ENCODE results near the gene A3GALT2. TPM values are rescaled to one million over a fixed set of nuclear protein-coding genes. Genes with fewer than 3 reads are reported as not detected.

The A3GALT2 gene
- total and polyA plus RNA-seq, 2 donors: not detected

DNA sequence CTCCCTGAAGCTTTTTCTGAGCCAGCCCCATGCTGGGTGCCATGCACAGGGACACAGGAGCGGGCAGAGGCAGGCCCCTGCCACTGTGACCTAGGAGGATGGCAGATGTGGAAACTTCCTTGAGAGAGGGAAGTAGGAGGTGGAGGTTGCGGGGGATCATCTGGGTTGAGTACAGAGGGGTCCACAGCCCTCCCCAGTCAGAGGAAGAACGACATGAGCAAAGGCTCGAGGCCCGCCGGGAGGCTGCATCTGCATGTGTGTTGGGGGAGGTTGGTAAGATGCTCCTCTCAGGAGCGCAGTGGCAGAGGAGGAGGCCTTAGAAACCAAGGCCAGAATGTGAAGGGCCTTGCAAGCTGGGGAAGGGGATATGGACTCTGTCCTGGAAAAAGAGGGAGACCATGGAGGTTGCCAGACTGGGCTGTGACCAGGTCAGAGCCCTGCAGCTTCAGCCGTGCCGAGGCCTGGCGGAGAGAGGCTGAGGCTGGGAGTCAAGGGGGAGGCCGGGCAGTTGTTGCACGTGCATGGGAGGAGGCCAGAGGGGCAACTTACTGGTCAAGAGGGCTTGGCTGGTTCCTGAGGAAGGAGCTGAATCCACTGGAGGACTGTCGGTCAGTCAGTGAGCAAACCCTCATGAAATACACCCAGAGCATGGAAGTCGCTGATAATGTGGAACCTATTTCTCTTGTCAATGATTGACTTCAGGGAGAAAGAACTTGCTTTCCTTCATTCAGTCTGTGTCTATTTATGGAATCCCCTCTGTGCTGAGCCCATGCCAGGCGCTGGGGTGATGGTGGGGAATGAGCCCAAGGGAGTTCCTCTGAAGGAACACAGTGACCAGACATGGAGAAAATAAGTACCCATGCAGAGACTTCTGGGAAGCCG lies 31.7 kb downstream of the A3GALT2 start:
- no peak overlapping the region for H3K27ac ChIP-seq (ENCODE audit: low read depth in 1 of 2, low read length in 1 of 2)
- no peak overlapping the region for H3K4me3 ChIP-seq (ENCODE audit: low read length in 2 of 2)
- H3K9me3 ChIP-seq (ENCODE audit: control insufficient read depth in 2 of 2, insufficient read depth in 1 of 2, low read length in 1 of 2): peaks cover 0 to 1% of the 10 kb centered on the region in 2 donors
- H3K4me1 ChIP-seq (ENCODE audit: control insufficient read depth in 2 of 2, insufficient read depth in 2 of 2, low read length in 2 of 2): no peaks in the 10 kb centered on the region
- WGBS: 98% methylated on average over 16 of the region's 16 CpGs
- DNase-seq (ENCODE audit: low read depth in 6 of 9, low spot score in 9 of 9): no peak
- peaks cover 27 to 31% of the 10 kb centered on the region in 2 donors for H3K36me3 ChIP-seq (ENCODE audit: control insufficient read depth in 2 of 2, insufficient read depth in 2 of 2, low read length in 1 of 2)
- H3K27me3 ChIP-seq (ENCODE audit: control insufficient read depth in 2 of 2, insufficient read depth in 1 of 2, low read length in 1 of 2): no peaks in the 10 kb centered on the region

GRCh38 chr1:33287317-33287716 lies 33.6 kb downstream of the A3GALT2 start:
- H3K27me3 ChIP-seq (ENCODE audit: control insufficient read depth in 2 of 2, insufficient read depth in 1 of 2, low read length in 1 of 2): no peaks in the 10 kb centered on the region
- no peak overlapping the region for H3K27ac ChIP-seq (ENCODE audit: low read depth in 1 of 2, low read length in 1 of 2)
- H3K9me3 ChIP-seq (ENCODE audit: control insufficient read depth in 2 of 2, insufficient read depth in 1 of 2, low read length in 1 of 2): peaks cover 0 to 1% of the 10 kb centered on the region in 2 donors
- no peaks in the 10 kb centered on the region for H3K4me1 ChIP-seq (ENCODE audit: control insufficient read depth in 2 of 2, insufficient read depth in 2 of 2, low read length in 2 of 2)
- 97% methylated on average over 2 of the region's 2 CpGs for WGBS
- DNase-seq (ENCODE audit: low read depth in 6 of 9, low spot score in 9 of 9): no peak
- peaks cover 22 to 27% of the 10 kb centered on the region in 2 donors for H3K36me3 ChIP-seq (ENCODE audit: control insufficient read depth in 2 of 2, insufficient read depth in 2 of 2, low read length in 1 of 2)
- no peak overlapping the region for H3K4me3 ChIP-seq (ENCODE audit: low read length in 2 of 2)

DNA sequence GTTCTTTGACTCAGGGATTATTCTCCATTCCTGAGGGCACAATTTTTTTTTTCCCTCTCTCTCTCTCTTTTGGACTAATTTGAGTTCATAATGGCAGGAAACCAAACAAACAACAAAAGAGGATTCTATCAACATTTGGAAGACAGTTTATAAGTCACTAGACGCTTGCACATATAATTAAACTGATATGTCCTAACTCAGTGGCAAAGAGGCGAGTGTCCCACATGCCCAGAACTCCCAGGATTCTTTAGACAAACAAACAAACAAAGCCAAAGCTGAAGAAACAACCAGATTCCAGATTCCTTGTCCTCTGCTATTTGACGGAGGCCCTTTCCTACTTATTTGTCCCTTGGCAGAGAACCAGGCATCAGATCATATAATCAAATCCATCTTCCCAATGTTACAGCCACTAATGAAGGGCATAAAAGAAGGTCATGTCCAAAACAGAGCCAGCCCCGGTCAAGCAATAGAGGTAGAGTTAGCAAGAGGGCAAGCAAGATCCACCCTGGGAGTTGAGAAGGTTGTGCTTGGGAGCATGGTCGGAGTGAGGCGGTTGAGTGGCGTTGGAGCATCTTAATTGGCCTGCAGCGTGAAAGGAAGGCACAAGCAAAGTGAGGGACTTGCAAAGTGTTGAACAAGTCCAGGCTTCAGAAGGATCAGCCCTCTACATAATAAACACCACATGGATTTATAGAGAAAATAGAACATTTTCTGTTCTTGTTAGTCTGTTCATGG lies 34.3 kb downstream of the A3GALT2 start:
- 95% methylated on average over 8 of the region's 8 CpGs for WGBS
- Histone ChIP-seq H3K4me1 (ENCODE audit: control insufficient read depth in 2 of 2, insufficient read depth in 2 of 2, low read length in 2 of 2) (no peaks in the 10 kb centered on the region), H3K4me3 (ENCODE audit: low read length in 2 of 2) (no peak overlapping the region), H3K9me3 (ENCODE audit: control insufficient read depth in 2 of 2, insufficient read depth in 1 of 2, low read length in 1 of 2) (peaks cover 0 to 1% of the 10 kb centered on the region in 2 donors), H3K36me3 (ENCODE audit: control insufficient read depth in 2 of 2, insufficient read depth in 2 of 2, low read length in 1 of 2) (peaks cover 27 to 33% of the 10 kb centered on the region in 2 donors), H3K27ac (ENCODE audit: low read depth in 1 of 2, low read length in 1 of 2) (no peak overlapping the region), H3K27me3 (ENCODE audit: control insufficient read depth in 2 of 2, insufficient read depth in 1 of 2, low read length in 1 of 2) (no peaks in the 10 kb centered on the region)
- no peak for DNase-seq (ENCODE audit: low read depth in 6 of 9, low spot score in 9 of 9)

DNA sequence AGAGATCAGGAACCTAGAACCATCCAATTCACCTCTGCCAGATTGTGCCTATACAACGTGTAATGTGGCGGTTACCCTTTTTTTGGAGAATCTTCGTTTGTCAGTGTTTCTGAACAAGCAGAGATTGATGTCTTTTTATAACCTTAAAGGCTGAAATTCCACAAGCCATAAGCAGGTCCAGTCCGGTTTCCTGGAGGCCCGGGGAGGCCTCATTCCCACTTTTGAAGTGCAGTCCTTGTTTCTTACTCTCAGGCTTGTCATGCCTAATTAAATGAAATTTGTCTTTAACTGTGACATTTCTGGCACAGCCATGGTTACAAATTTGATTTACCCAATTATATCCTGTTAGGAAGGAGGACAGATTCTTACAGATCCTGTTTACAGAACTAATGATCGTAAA lies 36.8 kb downstream of the A3GALT2 start:
- no peaks in the 10 kb centered on the region for H3K9me3 ChIP-seq (ENCODE audit: control insufficient read depth in 2 of 2, insufficient read depth in 1 of 2, low read length in 1 of 2)
- no peaks in the 10 kb centered on the region for H3K4me1 ChIP-seq (ENCODE audit: control insufficient read depth in 2 of 2, insufficient read depth in 2 of 2, low read length in 2 of 2)
- no peak for DNase-seq (ENCODE audit: low read depth in 6 of 9, low spot score in 9 of 9)
- H3K27ac ChIP-seq (ENCODE audit: low read depth in 1 of 2, low read length in 1 of 2): no peak overlapping the region
- peaks cover 43 to 45% of the 10 kb centered on the region in 2 donors for H3K36me3 ChIP-seq (ENCODE audit: control insufficient read depth in 2 of 2, insufficient read depth in 2 of 2, low read length in 1 of 2)
- H3K27me3 ChIP-seq (ENCODE audit: control insufficient read depth in 2 of 2, insufficient read depth in 1 of 2, low read length in 1 of 2): no peaks in the 10 kb centered on the region
- 96% methylated on average over 6 of the region's 6 CpGs for whole genome bisulfite sequencing
- no peak overlapping the region for H3K4me3 ChIP-seq (ENCODE audit: low read length in 2 of 2)

DNA sequence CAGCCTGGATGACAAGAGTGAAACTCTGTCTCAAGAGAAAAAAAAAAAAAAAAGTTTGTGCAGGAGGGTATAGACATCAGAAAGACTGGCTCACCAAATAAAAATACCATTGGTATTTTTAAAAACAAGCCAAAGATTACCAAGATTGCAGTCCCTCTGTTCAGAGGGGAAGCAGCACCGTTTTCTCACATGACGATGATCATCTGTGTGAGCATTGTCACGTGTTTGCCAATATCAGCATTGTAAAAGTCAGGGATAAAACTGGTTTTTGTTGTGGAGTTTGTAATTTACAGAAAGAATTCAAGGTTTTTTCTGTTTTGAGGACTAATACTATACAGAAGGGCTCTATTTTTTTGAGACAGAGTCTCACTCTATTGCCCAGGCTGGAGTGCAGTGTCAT lies 38.1 kb downstream of the A3GALT2 start:
- DNase-seq (ENCODE audit: low read depth in 6 of 9, low spot score in 9 of 9): no peak
- Histone ChIP-seq H3K36me3 (ENCODE audit: control insufficient read depth in 2 of 2, insufficient read depth in 2 of 2, low read length in 1 of 2) (peaks cover 41 to 45% of the 10 kb centered on the region in 2 donors), H3K9me3 (ENCODE audit: control insufficient read depth in 2 of 2, insufficient read depth in 1 of 2, low read length in 1 of 2) (no peaks in the 10 kb centered on the region), H3K27me3 (ENCODE audit: control insufficient read depth in 2 of 2, insufficient read depth in 1 of 2, low read length in 1 of 2) (no peaks in the 10 kb centered on the region), H3K4me1 (ENCODE audit: control insufficient read depth in 2 of 2, insufficient read depth in 2 of 2, low read length in 2 of 2) (no peaks in the 10 kb centered on the region), H3K27ac (ENCODE audit: low read depth in 1 of 2, low read length in 1 of 2) (no peak overlapping the region), H3K4me3 (ENCODE audit: low read length in 2 of 2) (no peak overlapping the region)
- WGBS: 99% methylated on average over 3 of the region's 3 CpGs

DNA sequence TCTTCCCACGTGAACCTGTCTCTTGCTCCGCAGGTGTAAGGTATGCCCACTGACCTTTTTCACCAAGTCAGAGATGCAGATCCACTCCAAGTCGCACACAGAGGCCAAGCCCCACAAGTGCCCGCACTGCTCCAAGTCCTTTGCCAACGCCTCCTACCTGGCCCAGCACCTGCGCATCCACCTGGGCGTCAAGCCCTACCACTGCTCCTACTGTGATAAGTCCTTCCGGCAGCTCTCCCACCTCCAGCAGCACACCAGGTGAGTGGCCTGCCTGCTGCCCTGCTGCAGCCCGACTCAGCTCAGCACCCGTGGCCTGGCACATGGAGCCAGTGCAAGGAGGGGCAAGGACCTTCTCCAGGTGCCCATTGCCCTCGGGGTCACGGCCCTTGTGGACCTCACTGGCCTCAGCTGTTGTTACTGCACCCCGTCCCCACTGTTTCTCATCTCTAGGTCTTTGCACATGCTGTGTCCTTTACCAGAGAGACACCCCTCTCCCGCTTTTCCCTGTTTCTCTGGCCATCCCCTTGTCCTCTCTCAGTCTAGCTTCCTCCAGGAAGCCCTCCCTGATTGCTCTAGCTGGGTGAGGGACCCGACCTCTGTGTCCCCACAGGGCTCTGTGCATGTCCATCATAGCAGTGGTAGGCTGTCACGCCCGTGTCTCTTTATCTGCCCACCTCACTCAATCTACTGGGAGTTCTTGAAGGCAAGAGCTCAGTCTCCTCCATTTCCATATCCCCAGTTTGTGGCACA lies 39.2 kb downstream of the A3GALT2 start:
- Histone ChIP-seq H3K36me3 (ENCODE audit: control insufficient read depth in 2 of 2, insufficient read depth in 2 of 2, low read length in 1 of 2) (peaks cover 48 to 52% of the 10 kb centered on the region in 2 donors), H3K9me3 (ENCODE audit: control insufficient read depth in 2 of 2, insufficient read depth in 1 of 2, low read length in 1 of 2) (no peaks in the 10 kb centered on the region), H3K4me1 (ENCODE audit: control insufficient read depth in 2 of 2, insufficient read depth in 2 of 2, low read length in 2 of 2) (no peaks in the 10 kb centered on the region), H3K27me3 (ENCODE audit: control insufficient read depth in 2 of 2, insufficient read depth in 1 of 2, low read length in 1 of 2) (no peaks in the 10 kb centered on the region), H3K27ac (ENCODE audit: low read depth in 1 of 2, low read length in 1 of 2) (no peak overlapping the region), H3K4me3 (ENCODE audit: low read length in 2 of 2) (no peak overlapping the region)
- 99% methylated on average over 17 of the region's 17 CpGs for WGBS
- DNase-seq (ENCODE audit: low read depth in 6 of 9, low spot score in 9 of 9): no peak

- Histone ChIP-seq H3K36me3 (ENCODE audit: control insufficient read depth in 2 of 2, insufficient read depth in 2 of 2, low read length in 1 of 2) (peaks cover 51 to 57% of the 10 kb centered on the region in 2 donors), H3K27me3 (ENCODE audit: control insufficient read depth in 2 of 2, insufficient read depth in 1 of 2, low read length in 1 of 2) (no peaks in the 10 kb centered on the region), H3K4me1 (ENCODE audit: control insufficient read depth in 2 of 2, insufficient read depth in 2 of 2, low read length in 2 of 2) (no peaks in the 10 kb centered on the region), H3K9me3 (ENCODE audit: control insufficient read depth in 2 of 2, insufficient read depth in 1 of 2, low read length in 1 of 2) (no peaks in the 10 kb centered on the region), H3K4me3 (ENCODE audit: low read length in 2 of 2) (no peak overlapping the region), H3K27ac (ENCODE audit: low read depth in 1 of 2, low read length in 1 of 2) (no peak overlapping the region)
- no peak for DNase-seq (ENCODE audit: low read depth in 6 of 9, low spot score in 9 of 9)
- 98% methylated on average over 29 of the region's 29 CpGs for WGBS
These were observed 40.7 kb downstream of the A3GALT2 start for GRCh38 chr1:33280091-33280661.

DNA sequence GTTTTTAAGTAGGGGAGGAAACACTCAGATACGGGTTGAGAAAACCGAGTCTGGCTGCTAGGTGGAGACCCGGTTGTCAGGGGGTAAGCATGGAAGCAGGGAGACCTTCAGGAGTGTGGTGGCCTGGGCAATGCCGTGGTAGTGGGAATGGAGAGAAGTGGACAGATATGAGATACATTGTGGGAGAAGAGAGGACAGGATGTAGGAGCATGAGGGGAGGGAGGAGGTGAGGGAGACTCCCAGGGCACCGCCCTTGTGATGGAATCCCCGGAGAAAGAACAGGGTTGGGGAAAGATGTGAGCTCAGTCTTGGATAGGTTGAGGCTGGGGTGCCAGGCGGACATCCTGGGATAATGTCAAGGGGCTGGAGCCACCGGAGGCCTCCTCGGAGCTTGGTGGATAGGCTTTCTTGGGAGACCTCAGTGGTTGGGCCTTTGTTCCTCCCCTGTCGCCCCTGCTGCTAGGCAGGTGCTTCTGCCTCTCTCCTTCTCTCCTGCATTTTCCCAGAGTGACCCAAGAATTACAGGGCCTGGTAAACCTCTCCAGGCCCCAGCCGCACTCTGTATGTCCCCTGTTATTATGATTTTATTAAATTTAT lies 43.3 kb downstream of the A3GALT2 start:
- DNase-seq (ENCODE audit: low read depth in 6 of 9, low spot score in 9 of 9): no peak
- Histone ChIP-seq H3K27me3 (ENCODE audit: control insufficient read depth in 2 of 2, insufficient read depth in 1 of 2, low read length in 1 of 2) (no peaks in the 10 kb centered on the region), H3K4me3 (ENCODE audit: low read length in 2 of 2) (no peak overlapping the region), H3K4me1 (ENCODE audit: control insufficient read depth in 2 of 2, insufficient read depth in 2 of 2, low read length in 2 of 2) (no peaks in the 10 kb centered on the region), H3K36me3 (ENCODE audit: control insufficient read depth in 2 of 2, insufficient read depth in 2 of 2, low read length in 1 of 2) (peaks cover 39 to 50% of the 10 kb centered on the region in 2 donors), H3K9me3 (ENCODE audit: control insufficient read depth in 2 of 2, insufficient read depth in 1 of 2, low read length in 1 of 2) (no peaks in the 10 kb centered on the region), H3K27ac (ENCODE audit: low read depth in 1 of 2, low read length in 1 of 2) (no peak overlapping the region)
- WGBS: 98% methylated on average over 11 of the region's 11 CpGs

All from thymus (tissue), 11 donors.